Cardiac muscle cell (in vitro differentiated cells and primary cell): ENCODE measurements around the gene UNC5C. TPM values are rescaled to one million over a fixed set of nuclear protein-coding genes. Genes with fewer than 3 reads are reported as not detected.
A peak's percentile ranks its signal among the peaks of the same experiment; 100 is the strongest.

Source experiments
- DNase-seq, 2 donors: peaks; one replicate each; pipeline versions ENCODE4 v3.0.0 to v3.0.0-alpha.2; 2010 to 2017; ENCODE audit warnings: low read depth in 1 of 2, low spot score in 1 of 2
- H3K27ac ChIP-seq: fragments of 200-600 bp; sonication (generic); 2 replicates; pipeline ENCODE4 v1.5.1; 2016
- H3K27me3 ChIP-seq: fragments of 200-600 bp; sonication (generic); 2 replicates; pipeline ENCODE4 v1.6.0; 2016; ENCODE audit warnings: control low read depth
- H3K36me3 ChIP-seq: fragments of 200-600 bp; sonication (generic); 2 replicates; pipeline ENCODE4 v1.5.1; 2016; ENCODE audit warnings: control low read depth
- H3K4me1 ChIP-seq: fragments of 200-600 bp; sonication (generic); 2 replicates; pipeline ENCODE4 v1.8.1; 2017; ENCODE audit warnings: low read depth, mild to moderate bottlenecking, mixed run types
- H3K4me3 ChIP-seq: fragments of 200-600 bp; sonication (generic); 2 replicates; pipeline ENCODE4 v1.5.1; 2016; ENCODE audit warnings: mild to moderate bottlenecking
- H3K9me3 ChIP-seq: fragments of 200-600 bp; sonication (generic); 2 replicates; pipeline ENCODE4 v1.5.1; 2017; ENCODE audit warnings: low read depth, mild to moderate bottlenecking, control low read depth
- CTCF ChIP-seq: IDR thresholded peaks from 2 replicates; pipeline ENCODE4 v1.5.1; 2012; ENCODE audit warnings: low read depth, mild to moderate bottlenecking, low read length
- polyA plus RNA-seq: library from polyadenylated mRNA; unstranded; fragments of >200 nt; fragmentation: Nextera tagmentation; extraction: Ambion mirVana; gene quantifications from 2 replicates; pipeline ENCODE4 v1.2.1, GENCODE V29; 2016
- total RNA-seq: library from RNA; depleted of rRNA; stranded (reverse); fragments of >200 nt; gene quantifications from 2 replicates; pipeline ENCODE4 v1.2.3, GENCODE V29; 2016

Gene UNC5C
- total and polyA plus RNA-seq, 2 experiments from 2014 or later = 13.4 to 28.4 TPM

- no peak for DNase-seq
- H3K9me3 ChIP-seq = no peaks in the 10 kb centered on the region
- H3K4me3 ChIP-seq = no peak overlapping the region
- H3K27me3 ChIP-seq = no peaks in the 10 kb centered on the region
- no peak overlapping the region for H3K27ac ChIP-seq
- H3K4me1 ChIP-seq = peaks cover 60% of the 10 kb centered on the region
- H3K36me3 ChIP-seq = no peaks in the 10 kb centered on the region
- TF ChIP-seq CTCF = no peak
Observed at GRCh38 chr4:95533254-95533653, 15.5 kb downstream of the UNC5C start.

GRCh38 chr4:95532305-95532704 is 16.5 kb downstream of the UNC5C start:
- no peaks in the 10 kb centered on the region for H3K27me3 ChIP-seq
- no peak overlapping the region for H3K4me3 ChIP-seq
- no peak overlapping the region for H3K27ac ChIP-seq
- DNase-seq = no peak
- H3K4me1 ChIP-seq = peaks cover 60% of the 10 kb centered on the region
- no peaks in the 10 kb centered on the region for H3K36me3 ChIP-seq
- H3K9me3 ChIP-seq = no peaks in the 10 kb centered on the region
- TF ChIP-seq CTCF = no peak

- no peak for TF ChIP-seq CTCF
- H3K27me3 ChIP-seq = no peaks in the 10 kb centered on the region
- H3K36me3 ChIP-seq = no peaks in the 10 kb centered on the region
- peak in 1 of 2 donors; percentile 37 for DNase-seq
- peaks cover 61% of the 10 kb centered on the region for H3K4me1 ChIP-seq
- H3K4me3 ChIP-seq = no peak overlapping the region
- no peaks in the 10 kb centered on the region for H3K9me3 ChIP-seq
- peak overlapping the region; percentile 66 for H3K27ac ChIP-seq
Observed at GRCh38 chr4:95531141-95531540, 17.6 kb downstream of the UNC5C start.

GRCh38 chr4:95529946-95530345 is 18.8 kb downstream of the UNC5C start:
- peaks cover 72% of the 10 kb centered on the region for H3K4me1 ChIP-seq
- H3K27me3 ChIP-seq = no peaks in the 10 kb centered on the region
- H3K9me3 ChIP-seq = no peaks in the 10 kb centered on the region
- H3K36me3 ChIP-seq = no peaks in the 10 kb centered on the region
- no peak for DNase-seq
- H3K27ac ChIP-seq = peak overlapping the region; percentile 66
- TF ChIP-seq CTCF = no peak
- H3K4me3 ChIP-seq = no peak overlapping the region

GRCh38 chr4:95528388-95528948 is 20.3 kb downstream of the UNC5C start:
- Histone ChIP-seq H3K36me3 (no peaks in the 10 kb centered on the region), H3K27me3 (no peaks in the 10 kb centered on the region), H3K9me3 (no peaks in the 10 kb centered on the region), H3K4me1 (peaks cover 83% of the 10 kb centered on the region), H3K27ac (peak overlapping the region; percentile 87), H3K4me3 (no peak overlapping the region)
- TF ChIP-seq CTCF = no peak
- peak; percentile 34 to 69 for DNase-seq
